DMS53 treated with DMSO at 0.1 percent for 48 hours (cell line): Measurements from ENCODE around the gene SLC6A5.
A peak's percentile ranks its signal among the peaks of the same experiment; 100 is the strongest.
"Not testable (repeated sequence)": the region's sequence is repeated elsewhere in the genome, so short reads cannot be mapped to it uniquely, and the experiment has no call there.

Experiments used
- DNase-seq: peaks from one replicate; lab custom pipeline; 2025; ENCODE audit not compliant: unreplicated experiment; lab: John Stamatoyannopoulos, UW

Gene SLC6A5

GRCh38 chr11:20599221-20600019 is at the start of gene SLC6A5:
SLC6A5 (plus strand) TSS chr11:20599608; CDS start chr11:20599673, 65 bp downstream.
- DNase-seq: peak; percentile 24

GRCh38 chr11:20551096-20551495 is 48.3 kb upstream of the SLC6A5 start:
- no peak for DNase-seq

DNA sequence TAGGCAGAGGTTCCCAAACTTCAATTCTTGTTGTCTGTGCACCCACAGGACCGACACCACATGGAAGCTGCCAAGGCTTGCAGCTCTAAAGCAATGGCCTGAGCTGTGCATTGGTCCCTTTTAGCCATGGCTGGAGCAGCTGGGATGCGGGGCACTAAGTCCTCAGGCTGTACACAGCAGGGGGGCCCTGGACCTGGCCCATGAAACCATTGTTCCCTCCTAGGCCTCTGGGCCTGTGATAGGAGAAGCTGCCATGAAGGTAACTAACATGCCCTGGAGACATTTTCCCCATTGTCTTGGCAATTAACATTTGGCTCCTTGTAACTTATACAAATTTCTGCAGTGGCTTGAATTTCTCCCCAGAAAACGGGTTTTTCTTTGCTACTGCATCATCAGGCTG is 43.6 kb upstream of the SLC6A5 start:
- no peak for DNase-seq

- not testable (repeated sequence) for DNase-seq
Measured at GRCh38 chr11:20556396-20556795, 43.0 kb upstream of the SLC6A5 start.

- no peak for DNase-seq
Measured at GRCh38 chr11:20558741-20559140, 40.7 kb upstream of the SLC6A5 start.

DNA sequence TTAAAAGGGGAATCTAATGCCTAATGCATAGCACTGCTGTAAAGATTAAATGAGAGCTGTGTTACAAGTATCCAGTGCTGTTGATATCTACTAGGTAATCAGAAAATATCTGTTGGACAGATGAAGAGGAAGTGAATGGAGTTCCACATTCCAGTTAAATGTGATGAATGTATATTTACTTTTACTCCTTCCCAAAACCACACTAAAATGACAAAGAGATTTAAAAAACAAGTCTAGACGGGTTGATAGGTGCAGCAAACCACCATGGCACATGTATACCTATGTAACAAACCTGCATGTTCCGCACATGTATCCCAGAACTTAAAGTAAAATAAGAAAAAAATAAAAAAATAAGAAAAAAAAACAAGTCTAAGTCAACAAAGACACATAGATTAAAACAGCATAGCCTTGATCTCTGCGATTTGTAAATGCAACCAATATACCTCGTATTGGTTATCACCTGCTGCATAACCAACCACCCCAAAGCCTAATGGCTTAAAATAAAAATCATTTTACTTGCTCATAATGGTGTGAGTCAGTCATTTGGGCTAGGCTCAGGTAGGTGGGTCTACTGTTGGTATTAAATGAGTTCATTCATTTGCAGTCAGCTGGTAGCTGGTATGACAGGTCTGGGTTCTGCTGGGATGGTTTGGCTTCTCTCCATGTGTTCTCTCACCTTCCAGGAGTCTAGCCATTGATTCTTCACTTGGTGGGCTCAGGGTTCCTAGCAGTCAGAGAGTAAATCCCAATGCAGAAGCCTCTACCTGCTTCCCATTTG is 39.7 kb upstream of the SLC6A5 start:
- no peak for DNase-seq

DNA sequence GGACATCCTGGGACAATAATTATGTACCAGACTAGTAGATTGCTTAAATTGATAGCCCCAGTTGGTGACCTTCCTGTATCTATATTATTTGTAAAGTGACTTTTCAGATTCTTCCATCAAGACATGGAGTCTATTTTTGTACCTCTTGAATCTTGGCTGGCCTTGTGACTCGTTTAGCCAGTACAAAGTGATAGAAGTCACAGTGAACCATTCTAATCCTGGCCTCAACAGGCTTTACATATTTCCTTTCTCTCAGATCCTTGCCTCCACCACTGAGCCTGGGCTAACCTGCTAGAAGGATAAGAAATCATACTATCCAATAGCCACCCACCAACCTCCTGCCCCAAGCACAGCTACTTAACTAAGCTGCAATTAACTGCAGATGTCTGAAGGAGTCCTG is 37.5 kb upstream of the SLC6A5 start:
- no peak for DNase-seq

GRCh38 chr11:20563866-20564265 is 35.5 kb upstream of the SLC6A5 start:
- no peak for DNase-seq

- DNase-seq: no peak
Measured at GRCh38 chr11:20564846-20565635, 34.4 kb upstream of the SLC6A5 start.

DNA sequence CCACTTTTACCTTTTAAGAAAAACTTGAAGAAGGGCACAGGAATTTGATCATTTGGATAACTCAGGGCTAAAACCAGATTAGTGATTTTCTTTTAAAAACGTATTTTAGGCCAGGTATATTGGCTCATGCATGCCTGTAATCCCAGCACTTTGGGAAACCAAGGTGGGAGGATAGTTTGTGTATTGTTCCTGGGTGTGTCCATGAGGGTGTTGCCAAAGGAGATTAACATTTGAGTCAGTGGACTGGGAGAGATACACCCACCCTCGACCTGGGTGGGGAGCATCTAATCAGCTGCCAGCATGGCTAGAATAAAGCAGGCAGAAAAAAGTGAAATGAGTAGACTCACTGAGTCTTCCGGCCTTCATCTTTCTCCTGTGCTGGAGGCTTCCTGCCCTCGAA is 33.3 kb upstream of the SLC6A5 start:
- DNase-seq: not testable (repeated sequence)

GRCh38 chr11:20566591-20567434 is 32.6 kb upstream of the SLC6A5 start:
- no peak for DNase-seq

DNA sequence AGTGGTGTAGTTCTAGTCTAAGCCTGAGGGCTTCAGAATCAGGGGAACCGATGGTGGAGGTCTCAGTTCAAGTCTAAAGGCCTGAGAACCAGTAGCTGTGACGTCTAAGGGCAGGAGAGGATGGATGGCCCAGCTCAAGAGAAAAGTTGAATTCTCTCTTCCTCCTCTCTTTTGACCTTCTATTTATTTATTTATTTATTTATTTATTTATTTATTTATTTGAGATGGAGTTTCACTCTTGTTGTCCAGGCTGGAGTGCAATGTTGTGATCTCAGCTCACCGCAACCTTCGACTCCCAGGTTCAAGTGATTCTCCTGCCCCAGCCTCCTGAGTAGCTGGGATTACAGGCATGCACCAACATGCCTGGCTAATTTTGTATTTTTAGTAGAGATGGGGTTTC is 19.7 kb upstream of the SLC6A5 start:
- DNase-seq: not testable (repeated sequence)

- DNase-seq: no peak
Measured at GRCh38 chr11:20583201-20583600, 16.2 kb upstream of the SLC6A5 start.

- DNase-seq: no peak
Measured at GRCh38 chr11:20584093-20584774, 15.2 kb upstream of the SLC6A5 start.

DNA sequence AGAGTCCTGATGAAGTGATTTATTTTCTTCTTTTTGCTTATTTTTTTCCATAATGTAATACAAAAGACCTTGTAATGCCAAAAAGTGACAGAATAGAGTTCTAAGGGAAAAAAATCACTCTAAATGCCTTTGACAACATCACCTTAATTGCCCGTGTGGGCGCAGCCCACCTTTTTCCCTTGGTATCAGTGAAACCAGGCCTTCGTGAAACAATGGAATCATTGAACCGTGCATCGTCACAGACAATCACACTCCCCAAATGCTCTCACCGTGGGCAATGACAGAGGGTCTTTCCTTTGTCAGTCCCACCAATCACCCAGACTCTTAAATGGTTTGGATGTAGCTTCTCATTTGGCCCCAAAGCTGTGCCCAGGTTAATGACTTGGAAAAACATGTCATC is 9.6 kb upstream of the SLC6A5 start:
- no peak for DNase-seq

- no peak for DNase-seq
Measured at GRCh38 chr11:20590381-20590780, 9.0 kb upstream of the SLC6A5 start.

- no peak for DNase-seq
Measured at GRCh38 chr11:20592741-20593140, 6.7 kb upstream of the SLC6A5 start.

- DNase-seq: no peak
Measured at GRCh38 chr11:20594274-20595061, 4.9 kb upstream of the SLC6A5 start.

DNA sequence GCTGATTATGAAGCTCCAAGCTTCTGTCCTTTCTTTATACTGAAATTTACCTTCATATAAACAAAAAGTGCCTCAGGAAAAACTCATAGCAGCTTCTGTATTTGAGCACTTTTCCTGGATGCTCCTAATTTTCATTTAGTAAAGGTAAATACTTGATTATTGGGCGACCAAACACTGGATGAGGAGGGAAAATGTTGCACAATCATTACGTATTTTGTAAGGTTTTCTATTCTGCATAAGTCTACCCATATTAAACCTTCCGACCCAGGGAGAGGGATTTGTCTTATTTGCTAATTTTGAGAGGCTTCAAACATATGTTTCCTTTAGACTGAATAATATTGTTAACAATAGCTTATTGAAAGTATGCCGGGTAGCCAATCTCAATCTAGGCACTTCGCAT is 4.3 kb upstream of the SLC6A5 start:
- DNase-seq: no peak
